ENCODE results near the gene ARFGEF3. TPM values are rescaled to one million over a fixed set of nuclear protein-coding genes. Genes with fewer than 3 reads are reported as not detected.
"Not testable (repeated sequence)": the region's sequence is repeated elsewhere in the genome, so short reads cannot be mapped to it uniquely, and the experiment has no call there.

ARFGEF3 gene
- total RNA-seq, 6 experiments from 2014 or later: 0.06 to 0.19 (median 0.08) TPM

DNA sequence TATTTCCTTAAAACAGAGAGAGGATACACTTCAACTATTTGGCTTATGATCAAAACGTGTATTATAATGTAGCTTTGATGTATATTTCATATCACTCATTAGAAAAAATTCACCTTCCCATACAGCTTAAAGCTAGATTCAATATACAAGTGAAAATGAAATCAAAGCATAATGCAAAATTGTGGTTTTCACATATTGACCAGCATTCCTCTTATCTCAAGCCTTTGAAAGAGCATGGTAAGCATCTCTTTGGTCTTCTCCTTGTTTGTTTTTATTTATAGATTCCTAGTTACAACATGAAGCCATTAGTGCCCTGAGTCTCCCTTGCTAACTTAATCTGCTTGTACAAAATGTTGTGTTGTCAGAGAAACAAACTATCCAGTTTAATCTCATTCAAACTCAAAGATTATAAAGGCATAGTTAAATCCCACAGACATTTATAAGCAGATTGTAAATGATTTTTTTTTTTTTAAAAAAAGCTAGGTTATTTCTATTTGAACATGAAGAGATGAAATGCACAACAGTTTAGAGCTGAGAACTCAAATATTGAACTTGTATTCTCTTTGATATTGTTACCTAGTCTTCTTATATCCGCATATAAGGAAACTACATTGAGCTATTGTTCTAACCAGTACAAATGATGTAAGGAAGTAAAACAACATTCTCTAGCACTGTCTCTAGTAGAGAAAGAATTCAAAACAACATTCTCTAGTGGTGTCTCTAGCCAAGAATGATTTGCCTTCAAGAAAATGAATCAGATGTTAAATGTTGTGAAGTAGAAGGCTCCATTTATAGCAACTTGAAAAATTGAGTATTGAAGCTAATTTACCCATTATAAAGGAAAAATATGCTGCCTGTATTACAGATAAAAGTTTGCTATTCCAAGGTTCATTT lies 184.8 kb downstream of the ARFGEF3 start:
- no peak for DNase-seq
- H3K4me1 Mint-ChIP-seq (ENCODE audit: low read depth): no peaks in the 10 kb centered on the region
- no peak overlapping the region for H3K4me3 Mint-ChIP-seq
- H3K27ac Mint-ChIP-seq: no peak overlapping the region
- H3K27me3 Mint-ChIP-seq (ENCODE audit: insufficient read depth): peaks cover 5% of the 10 kb centered on the region; the same call in 1 of the 2 replicates
- TF ChIP-seq, protein P1, sequence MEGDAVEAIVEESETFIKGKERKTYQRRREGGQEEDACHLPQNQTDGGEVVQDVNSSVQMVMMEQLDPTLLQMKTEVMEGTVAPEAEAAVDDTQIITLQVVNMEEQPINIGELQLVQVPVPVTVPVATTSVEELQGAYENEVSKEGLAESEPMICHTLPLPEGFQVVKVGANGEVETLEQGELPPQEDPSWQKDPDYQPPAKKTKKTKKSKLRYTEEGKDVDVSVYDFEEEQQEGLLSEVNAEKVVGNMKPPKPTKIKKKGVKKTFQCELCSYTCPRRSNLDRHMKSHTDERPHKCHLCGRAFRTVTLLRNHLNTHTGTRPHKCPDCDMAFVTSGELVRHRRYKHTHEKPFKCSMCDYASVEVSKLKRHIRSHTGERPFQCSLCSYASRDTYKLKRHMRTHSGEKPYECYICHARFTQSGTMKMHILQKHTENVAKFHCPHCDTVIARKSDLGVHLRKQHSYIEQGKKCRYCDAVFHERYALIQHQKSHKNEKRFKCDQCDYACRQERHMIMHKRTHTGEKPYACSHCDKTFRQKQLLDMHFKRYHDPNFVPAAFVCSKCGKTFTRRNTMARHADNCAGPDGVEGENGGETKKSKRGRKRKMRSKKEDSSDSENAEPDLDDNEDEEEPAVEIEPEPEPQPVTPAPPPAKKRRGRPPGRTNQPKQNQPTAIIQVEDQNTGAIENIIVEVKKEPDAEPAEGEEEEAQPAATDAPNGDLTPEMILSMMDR (IDR thresholded peaks at IDR 0.05): no peak
- no peaks in the 10 kb centered on the region for H3K36me3 Mint-ChIP-seq (ENCODE audit: low read depth)
- H3K9me3 Mint-ChIP-seq: no peaks in the 10 kb centered on the region

GRCh38 chr6:138347864-138348263 lies 186.1 kb downstream of the ARFGEF3 start:
- Mint-ChIP-seq H3K27me3 (ENCODE audit: insufficient read depth) (peaks cover 5% of the 10 kb centered on the region; the same call in 1 of the 2 replicates), H3K4me3 (no peak overlapping the region), H3K9me3 (no peaks in the 10 kb centered on the region)

GRCh38 chr6:138349891-138350290 lies 188.2 kb downstream of the ARFGEF3 start:
- H3K4me1 Mint-ChIP-seq (ENCODE audit: low read depth): no peaks in the 10 kb centered on the region
- no peak overlapping the region for H3K4me3 Mint-ChIP-seq
- TF ChIP-seq, protein P1 (IDR thresholded peaks at IDR 0.05): no peak
- peaks cover 9% of the 10 kb centered on the region for H3K27me3 Mint-ChIP-seq (ENCODE audit: insufficient read depth)
- no peak overlapping the region for H3K27ac Mint-ChIP-seq
- no peaks in the 10 kb centered on the region for H3K36me3 Mint-ChIP-seq (ENCODE audit: low read depth)
- no peaks in the 10 kb centered on the region for H3K9me3 Mint-ChIP-seq
- DNase-seq: no peak

More at GRCh38 chr6:138347864-138348263, 186.1 kb downstream of the ARFGEF3 start:
- no peak for DNase-seq
- Mint-ChIP-seq H3K4me1 (ENCODE audit: low read depth) (no peaks in the 10 kb centered on the region), H3K27ac (no peak overlapping the region), H3K36me3 (ENCODE audit: low read depth) (no peaks in the 10 kb centered on the region)
- TF ChIP-seq, protein P1 (IDR thresholded peaks at IDR 0.05): no peak

- no peaks in the 10 kb centered on the region for H3K4me1 Mint-ChIP-seq (ENCODE audit: low read depth)
- H3K36me3 Mint-ChIP-seq (ENCODE audit: low read depth): no peaks in the 10 kb centered on the region
- DNase-seq: no peak
- no peaks in the 10 kb centered on the region for H3K9me3 Mint-ChIP-seq
- TF ChIP-seq, protein P1 (IDR thresholded peaks at IDR 0.05): no peak
- H3K27ac Mint-ChIP-seq: no peak overlapping the region
- peaks cover 5% of the 10 kb centered on the region for H3K27me3 Mint-ChIP-seq (ENCODE audit: insufficient read depth)
- no peak overlapping the region for H3K4me3 Mint-ChIP-seq
Observed at GRCh38 chr6:138357928-138358327, 196.2 kb downstream of the ARFGEF3 start.

DNA sequence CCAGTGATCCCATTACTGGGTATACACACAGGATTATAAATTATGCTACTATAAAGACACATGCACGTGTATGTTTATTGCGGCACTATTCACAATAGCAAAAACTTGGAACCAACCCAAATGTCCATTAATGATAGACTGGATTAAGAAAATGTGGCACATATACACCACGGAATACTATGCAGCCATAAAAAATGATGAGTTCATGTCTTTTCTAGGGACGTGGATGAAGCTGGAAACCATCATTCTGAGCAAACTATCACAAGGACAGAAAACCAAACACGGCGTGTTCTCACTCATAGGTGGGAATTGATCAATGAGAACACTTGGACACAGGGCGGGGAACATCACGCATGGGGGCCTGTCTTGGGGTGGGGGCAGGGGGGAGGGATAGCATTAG lies 206.9 kb downstream of the ARFGEF3 start:
- DNase-seq; H3K9me3 Mint-ChIP-seq; H3K4me3 Mint-ChIP-seq; H3K4me1 Mint-ChIP-seq (ENCODE audit: low read depth); H3K27me3 Mint-ChIP-seq (ENCODE audit: insufficient read depth); H3K27ac Mint-ChIP-seq; H3K36me3 Mint-ChIP-seq (ENCODE audit: low read depth): not testable (repeated sequence)
